GM12892 (cell line): ENCODE measurements around the gene SEC16B.

ENCODE experiments used
- DNase-seq: peaks from one replicate; pipeline ENCODE4 v3.0.0; 2011; ENCODE audit not compliant: insufficient read length
- FAIRE-seq: peaks from 2 replicates; lab custom pipeline; 2011; peaks lifted over from hg19 to GRCh38; lab: Jason Lieb, UNC
- POLR2A ChIP-seq: IDR thresholded peaks from 2 replicates; pipeline ENCODE4 v1.6.1; 2011; ENCODE audit warnings: low read depth, low read length, control low read depth
- POLR2AphosphoS5 ChIP-seq: IDR thresholded peaks from 2 replicates; pipeline ENCODE4 v1.6.1; 2011; ENCODE audit warnings: low read depth, low read length, control low read depth
- TAF1 ChIP-seq: IDR thresholded peaks from 2 replicates; pipeline ENCODE4 v1.6.1; 2011; ENCODE audit warnings: low read depth, mild to moderate bottlenecking, control low read depth, low read length, borderline replicate concordance

Gene SEC16B

GRCh38 chr1:177923441-177923840 is 46.4 kb downstream of the SEC16B start:
- TF ChIP-seq TAF1 (no peak), POLR2AphosphoS5 (no peak), POLR2A (no peak)
- DNase-seq, result no peak
- no peak for FAIRE-seq

- TF ChIP-seq POLR2AphosphoS5 (no peak), POLR2A (no peak), TAF1 (no peak)
- no peak for DNase-seq
- no peak for FAIRE-seq
Measured at GRCh38 chr1:177922209-177922608, 47.6 kb downstream of the SEC16B start.

GRCh38 chr1:177921590-177921989 is 48.3 kb downstream of the SEC16B start:
- no peak for FAIRE-seq
- TF ChIP-seq POLR2AphosphoS5 (no peak), POLR2A (no peak), TAF1 (no peak)
- no peak for DNase-seq

- no peak for FAIRE-seq
- no peak for DNase-seq
- TF ChIP-seq TAF1 (no peak), POLR2AphosphoS5 (no peak), POLR2A (no peak)
Measured at GRCh38 chr1:177920091-177920490, 49.8 kb downstream of the SEC16B start.

GRCh38 chr1:177915641-177916040 is 54.2 kb downstream of the SEC16B start:
- DNase-seq (no peak), FAIRE-seq (no peak)
- TF ChIP-seq TAF1 (no peak), POLR2A (no peak), POLR2AphosphoS5 (no peak)

GRCh38 chr1:177914603-177915002 is 55.3 kb downstream of the SEC16B start:
- FAIRE-seq (no peak), DNase-seq (no peak)
- TF ChIP-seq TAF1 (no peak), POLR2AphosphoS5 (no peak), POLR2A (no peak)

- TF ChIP-seq TAF1 (no peak), POLR2A (no peak), POLR2AphosphoS5 (no peak)
- DNase-seq, result no peak
- FAIRE-seq, result no peak
Measured at GRCh38 chr1:177913762-177914540, 55.9 kb downstream of the SEC16B start.

- DNase-seq (no peak), FAIRE-seq (no peak)
- no peak for TF ChIP-seq POLR2A
- no peak for TF ChIP-seq POLR2AphosphoS5
Measured at GRCh38 chr1:177912991-177913390, 56.9 kb downstream of the SEC16B start.

GRCh38 chr1:177909416-177909815 is 60.4 kb downstream of the SEC16B start:
- TF ChIP-seq POLR2AphosphoS5, result no peak
- TF ChIP-seq TAF1, result no peak
- TF ChIP-seq POLR2A, result no peak
- FAIRE-seq (no peak), DNase-seq (no peak)

GRCh38 chr1:177907000-177907399 is 62.9 kb downstream of the SEC16B start:
- DNase-seq (no peak), FAIRE-seq (no peak)
- TF ChIP-seq POLR2A (no peak), POLR2AphosphoS5 (no peak), TAF1 (no peak)

- TF ChIP-seq POLR2AphosphoS5 (no peak), TAF1 (no peak), POLR2A (no peak)
- FAIRE-seq, result no peak
- no peak for DNase-seq
Measured at GRCh38 chr1:177905686-177906085, 64.2 kb downstream of the SEC16B start.

- DNase-seq (no peak), FAIRE-seq (no peak)
- TF ChIP-seq POLR2A (no peak), TAF1 (no peak), POLR2AphosphoS5 (no peak)
Measured at GRCh38 chr1:177902266-177902665, 67.6 kb downstream of the SEC16B start.
